HG03558 (cell line): ENCODE measurements around the gene PLEK2.
A peak's percentile ranks its signal among the peaks of the same experiment; 100 is the strongest.
"Not testable (repeated sequence)": the region's sequence is repeated elsewhere in the genome, so short reads cannot be mapped to it uniquely, and the experiment has no call there.

Experiments used
- ATAC-seq: cut with Tn5 transposase; IDR thresholded peaks from one replicate; pipeline ENCODE4 v1.9.1; 2021; ENCODE audit warnings: moderate number of reproducible peaks; ENCODE audit not compliant: unreplicated experiment; ENCODE audit errors: extremely low read depth

Gene PLEK2

DNA sequence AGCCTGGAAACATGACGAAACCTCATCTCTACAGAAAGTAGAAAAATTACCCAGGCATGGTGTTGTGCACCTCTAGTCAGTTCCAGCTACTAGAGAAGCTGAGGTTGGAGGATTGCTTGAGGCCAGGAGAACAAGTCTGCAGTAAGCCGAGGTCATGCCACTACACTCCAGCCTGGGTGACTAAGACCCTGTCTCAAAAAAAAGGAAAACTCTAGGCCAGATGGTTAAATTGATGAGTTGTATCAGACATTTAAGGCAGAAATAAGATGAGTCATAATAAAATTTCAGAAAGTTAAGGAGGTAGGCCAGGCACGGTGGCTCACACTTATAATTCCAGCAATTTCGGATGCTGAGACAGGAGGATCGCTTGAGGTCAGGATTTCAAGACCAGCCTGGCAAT is 41.1 kb downstream of the PLEK2 start:
- no peak for ATAC-seq

DNA sequence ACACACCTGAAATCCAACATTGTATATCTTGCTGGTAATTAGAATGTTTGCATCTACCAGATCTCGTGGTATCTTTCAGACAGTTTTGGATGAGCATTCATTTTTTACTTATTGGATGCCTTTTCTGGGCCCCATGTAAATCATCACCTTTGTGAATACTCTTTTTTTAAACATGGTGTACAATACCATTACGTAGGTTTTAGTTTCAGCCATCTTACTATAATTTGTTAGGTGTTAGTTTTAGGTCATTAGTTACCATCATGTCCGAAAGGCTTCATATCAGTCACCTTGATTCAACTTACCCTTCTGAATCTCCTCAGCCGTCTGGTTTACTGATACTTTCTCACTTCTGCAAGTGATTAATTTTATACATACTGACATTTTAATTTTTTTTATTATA is 46.5 kb downstream of the PLEK2 start:
- ATAC-seq: no peak

DNA sequence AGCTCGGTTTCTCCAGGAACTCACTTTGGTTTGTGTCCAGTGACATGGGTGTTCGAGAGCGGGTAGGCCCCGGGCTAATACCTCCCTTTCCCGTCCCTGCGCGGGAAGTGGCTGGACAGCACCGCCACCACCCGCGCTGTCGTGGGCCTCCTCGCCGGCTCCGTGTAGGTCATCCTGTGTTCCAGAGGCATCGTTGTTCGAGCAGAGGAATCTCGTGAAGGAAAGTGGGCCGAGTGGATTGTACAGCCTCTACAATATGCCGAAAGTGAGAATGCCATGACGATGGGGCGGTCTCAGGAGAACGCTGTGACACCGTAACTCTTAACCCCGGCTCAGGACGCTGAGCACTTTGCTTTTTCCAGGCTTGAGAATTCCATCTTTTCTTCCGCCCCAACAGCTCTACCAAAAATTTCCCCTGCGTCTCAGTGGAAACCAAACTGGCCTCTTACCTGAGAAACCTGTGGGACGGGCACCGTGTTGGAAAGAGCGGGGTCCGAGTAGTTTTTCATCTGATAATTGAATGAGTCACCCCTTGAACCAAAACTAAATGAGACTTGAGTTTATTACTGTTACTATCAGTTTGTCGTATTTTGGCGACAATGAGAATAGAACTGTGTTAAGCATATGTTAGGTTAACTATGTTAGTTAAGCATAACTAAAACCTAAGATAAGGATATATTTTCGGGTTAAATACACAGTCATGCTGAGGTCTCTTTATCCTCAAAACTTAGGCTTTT is 51.3 kb downstream of the PLEK2 start:
- ATAC-seq: no peak

DNA sequence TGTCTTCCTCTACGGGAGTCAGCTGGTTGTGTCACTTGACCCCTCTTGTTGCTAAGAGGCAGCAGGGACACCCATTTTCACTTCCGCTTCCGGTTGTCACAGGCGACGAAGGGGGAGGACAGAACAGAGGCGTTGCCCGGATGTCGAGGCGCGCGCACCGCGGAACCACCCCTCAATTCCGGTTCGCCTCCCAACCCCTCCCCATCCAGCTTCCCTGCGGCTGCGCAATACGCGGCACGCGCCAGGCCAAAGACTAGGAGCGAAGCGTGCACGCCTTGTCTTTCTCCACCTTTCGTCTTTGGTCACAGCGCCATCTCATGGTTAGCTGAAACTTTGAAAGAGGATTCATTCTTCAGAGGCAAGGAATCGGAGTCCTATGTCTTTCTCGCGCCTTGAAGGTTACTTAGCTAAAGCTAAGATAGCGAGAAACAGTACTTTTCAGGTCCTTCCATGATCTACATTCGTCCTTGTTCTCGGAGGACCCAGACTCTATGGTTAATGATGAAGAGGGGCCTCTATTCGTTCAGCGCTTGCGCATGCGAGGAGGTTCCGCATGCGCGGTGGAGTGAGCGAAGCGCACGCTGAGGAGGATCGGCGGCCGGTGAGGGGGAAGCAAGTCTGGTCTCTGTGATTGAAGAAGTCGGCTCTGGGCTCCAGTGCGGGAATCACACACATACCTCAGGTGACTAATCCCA is 52.0 kb downstream of the PLEK2 start, which contains the start of the genes ATP6V1D and EIF2S1:
Gene ATP6V1D, minus strand, starts transcription at position 30 of the 695 bp plus-strand sequence. CDS start 106 bp downstream, outside the sequence.
Gene EIF2S1, plus strand, starts transcription at position 554 of the 695 bp plus-strand sequence. CDS start 4,440 bp downstream, outside the sequence.
- ATAC-seq: peak; percentile 86

DNA sequence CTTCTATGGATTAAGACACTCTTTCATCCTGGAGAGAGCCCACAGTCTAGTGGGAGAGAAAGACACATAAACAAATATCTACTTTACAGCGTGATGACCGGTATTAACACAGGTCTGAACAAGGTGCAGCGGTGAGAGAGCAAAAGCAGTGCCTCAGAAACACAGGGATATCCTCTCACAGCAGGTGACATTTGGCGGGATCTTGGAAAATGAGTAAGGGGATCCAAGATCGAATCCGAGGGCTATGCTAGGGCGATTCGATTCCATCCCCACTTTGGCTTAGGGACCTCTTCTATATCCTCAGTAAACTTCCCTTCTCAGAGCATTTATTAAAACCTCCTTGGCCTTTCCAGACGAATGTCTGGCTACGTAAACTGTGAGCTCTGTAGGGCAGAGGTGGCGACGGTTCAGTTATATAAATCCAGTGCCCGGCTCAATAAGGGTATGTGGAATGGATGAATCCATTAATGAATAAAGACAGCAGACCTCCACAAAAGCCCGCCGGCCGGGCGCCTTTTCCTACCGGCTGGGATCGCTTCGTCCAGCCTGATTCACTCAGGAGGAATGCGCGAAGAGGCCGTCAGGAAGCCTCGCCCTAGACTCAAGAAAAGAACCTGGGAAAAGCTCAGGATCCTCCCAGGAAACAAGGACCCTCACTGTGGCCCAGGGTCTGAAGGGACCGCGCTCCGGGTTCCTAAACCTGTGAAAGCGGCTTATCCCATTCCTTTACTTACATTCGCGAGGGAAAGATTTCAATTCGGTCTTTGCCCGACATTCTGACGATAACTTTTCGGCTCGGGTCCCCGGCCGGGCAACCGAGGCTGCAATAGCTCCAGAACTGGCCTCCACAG is 52.8 kb downstream of the PLEK2 start:
- no peak for ATAC-seq

DNA sequence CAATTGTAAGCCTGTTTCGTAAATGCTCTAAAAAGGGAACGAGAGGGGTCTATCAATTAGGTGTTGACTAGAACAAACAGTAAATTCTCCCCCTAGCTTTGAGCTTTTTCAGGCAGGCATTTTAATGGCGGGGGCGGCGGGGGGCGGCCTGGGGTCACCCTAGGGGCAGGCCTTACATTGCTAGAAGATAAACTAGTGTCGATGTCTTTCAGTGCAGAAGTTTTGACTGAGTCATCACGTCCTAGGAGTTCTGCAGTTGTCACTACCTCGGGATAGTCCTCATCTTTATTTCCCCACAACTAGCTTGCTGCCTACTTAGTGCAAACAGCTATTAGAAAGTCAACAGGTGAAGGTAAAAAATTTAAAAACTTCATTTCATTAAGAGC is 54.0 kb downstream of the PLEK2 start:
- ATAC-seq: no peak

DNA sequence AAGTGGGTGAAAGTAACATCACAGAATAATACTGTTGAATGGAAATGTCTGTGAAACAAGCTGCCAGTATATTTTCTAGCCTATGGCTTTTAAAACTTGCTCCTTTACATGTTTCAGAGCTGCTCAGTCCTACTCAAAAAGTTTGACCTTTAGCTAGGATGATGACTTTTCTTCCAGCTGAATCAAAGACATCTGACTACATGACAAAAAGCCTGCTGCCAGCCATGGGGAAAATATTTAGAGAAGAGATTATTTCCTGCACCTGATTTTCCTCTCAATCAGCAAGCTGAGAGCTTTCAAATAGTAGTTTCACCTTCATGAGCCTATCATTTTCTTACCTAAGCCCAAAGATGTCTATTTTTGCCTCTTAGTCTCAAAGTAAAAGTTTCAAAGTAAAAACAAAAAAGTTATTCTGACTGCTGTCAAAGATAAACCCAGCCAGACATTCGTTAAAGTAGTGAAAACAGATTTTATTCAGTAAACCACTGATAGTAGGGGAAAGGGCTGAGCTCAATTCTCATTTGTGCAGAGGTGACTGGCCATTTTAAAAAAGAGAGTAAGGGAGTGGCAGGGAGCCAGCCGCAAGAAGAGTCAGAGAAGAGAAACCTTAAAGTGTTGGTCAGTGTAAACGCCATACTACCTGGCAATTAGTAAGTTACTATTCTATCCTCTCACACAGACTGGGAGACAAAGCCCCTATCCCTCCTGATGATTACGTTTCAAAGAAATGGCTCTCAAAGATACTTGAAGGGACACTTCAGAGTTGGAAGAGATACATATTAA is 54.6 kb downstream of the PLEK2 start:
- no peak for ATAC-seq

DNA sequence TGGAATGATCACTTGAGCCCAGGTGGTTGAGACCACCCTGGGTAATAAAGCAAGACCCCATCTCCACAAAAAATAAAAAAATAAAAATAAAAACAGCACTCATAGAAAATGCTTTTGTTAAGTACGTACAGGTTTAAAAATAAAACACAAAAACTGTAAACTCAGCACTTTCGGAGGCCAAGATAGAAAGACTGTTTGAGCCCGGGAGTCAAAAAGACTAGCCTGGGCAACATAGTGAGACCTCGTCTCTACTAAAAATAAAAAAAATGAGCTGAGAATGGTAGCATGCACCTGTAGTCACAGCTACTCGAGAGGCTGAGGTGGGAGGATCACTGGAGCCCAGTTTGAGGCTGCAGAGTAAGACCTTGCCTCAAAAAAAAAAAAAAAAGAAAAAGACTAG is 59.9 kb downstream of the PLEK2 start:
- ATAC-seq: no peak

DNA sequence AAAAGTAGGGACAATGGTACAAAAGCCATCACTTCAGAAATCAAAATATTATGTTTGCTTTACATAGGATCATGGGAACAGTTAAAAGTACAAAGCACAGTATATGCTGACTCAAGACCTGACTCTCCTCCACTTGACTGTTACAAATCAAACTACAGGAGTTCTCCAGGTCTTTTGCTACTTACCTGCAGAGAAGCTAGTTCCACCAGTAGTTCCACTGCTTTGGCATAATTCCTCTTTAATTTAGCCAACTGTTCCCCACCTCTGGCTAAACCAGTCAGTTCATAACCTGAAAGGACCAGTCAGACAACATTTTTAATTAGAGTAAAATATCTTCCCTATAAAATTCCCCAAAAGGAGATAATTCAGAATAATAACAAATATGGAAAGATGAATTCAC is 66.4 kb downstream of the PLEK2 start:
- ATAC-seq: no peak

DNA sequence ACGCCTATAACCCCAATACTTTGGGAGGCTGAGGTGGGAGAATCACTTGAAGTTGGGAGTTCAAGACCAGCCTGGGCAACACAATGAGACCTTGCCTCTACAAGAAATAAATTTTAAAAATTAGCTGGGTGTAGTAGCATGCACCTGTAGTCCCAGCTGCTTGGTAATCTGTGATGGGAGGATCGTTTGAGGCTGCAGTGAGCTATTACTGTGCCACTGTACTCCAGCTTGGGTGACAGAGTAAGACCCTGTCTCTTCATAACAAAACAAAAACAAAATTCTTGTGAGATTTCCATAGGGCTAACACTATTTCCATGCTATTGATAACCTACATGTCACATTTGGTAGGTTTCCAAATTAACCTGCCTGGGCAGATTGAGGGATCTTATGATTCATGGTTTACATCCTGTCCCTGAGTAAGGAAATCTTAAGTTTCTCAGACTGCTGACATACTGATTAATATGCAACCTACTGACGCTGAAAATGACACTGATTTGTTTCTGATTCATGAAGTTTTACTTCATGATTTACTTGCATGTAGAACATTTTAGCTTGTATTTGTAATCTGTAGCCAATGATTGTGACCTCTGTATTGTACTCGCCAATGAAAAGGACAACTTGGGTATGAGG is 68.2 kb downstream of the PLEK2 start:
- no peak for ATAC-seq

DNA sequence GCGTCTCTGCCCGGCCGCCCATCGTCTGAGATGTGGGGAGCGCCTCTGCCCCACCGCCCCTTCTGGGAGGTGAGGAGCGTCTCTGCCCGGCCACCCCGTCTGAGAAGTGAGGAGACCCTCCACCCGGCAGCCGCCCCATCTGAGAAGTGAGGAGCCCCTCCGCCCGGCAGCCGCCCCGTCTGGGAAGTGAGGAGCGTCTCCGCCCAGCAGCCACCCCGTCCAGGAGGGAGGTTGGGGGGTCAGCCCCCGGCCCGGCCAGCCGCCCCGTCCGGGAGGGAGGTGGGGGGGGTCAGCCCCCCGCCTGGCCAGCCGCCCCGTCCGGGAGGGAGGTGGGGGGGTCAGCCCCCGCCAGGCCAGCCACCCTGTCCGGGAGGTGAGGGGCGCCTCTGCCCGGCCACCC is 70.7 kb downstream of the PLEK2 start:
- not testable (repeated sequence) for ATAC-seq
